ENCODE measurements around the gene CRCP.
"Not testable (repeated sequence)": the region's sequence is repeated elsewhere in the genome, so short reads cannot be mapped to it uniquely, and the experiment has no call there.

The CRCP gene

DNA sequence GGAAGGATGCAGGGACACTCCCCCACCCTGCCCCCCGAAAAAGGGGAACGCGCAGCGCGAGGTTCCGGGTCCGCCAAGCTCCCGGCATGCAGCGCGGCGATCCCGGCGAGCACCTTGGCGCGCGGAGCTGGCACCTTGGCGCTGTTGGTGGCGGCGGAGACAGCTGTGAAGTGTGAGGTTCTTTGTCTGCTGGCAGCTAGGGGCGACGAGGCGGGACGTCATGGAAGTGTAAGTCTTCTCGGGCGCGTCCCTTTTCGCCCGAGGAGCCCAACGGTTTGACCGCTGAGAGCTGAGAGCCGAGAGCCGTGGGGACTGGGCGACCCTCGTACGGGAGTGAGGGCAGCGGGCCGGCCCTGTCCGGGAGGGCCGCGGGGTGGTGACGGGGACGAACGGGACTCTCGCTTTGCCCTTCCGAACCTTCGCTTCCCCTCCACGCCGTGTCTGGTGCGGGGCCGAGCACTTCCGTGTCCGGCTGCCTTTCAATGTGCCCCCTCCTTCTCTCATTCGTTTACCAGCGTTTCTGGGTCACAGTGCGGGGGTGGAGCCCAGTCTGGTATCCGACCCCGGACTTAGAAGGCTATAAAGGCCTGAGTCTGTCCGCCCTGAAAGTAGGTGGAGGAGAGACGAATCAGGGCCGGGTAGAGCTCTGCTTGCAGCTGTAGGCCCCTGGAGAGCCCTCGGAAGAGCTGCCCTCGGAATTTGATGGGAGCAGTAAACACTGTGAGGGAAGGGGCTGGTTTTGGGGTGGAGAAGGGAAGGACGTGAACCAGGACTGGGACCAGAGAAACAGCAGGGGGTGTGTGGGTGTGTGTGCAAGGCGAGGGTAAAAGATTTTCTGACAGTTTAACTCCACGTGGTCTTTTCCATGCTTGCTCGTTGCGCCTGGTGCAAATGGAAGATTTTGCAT lies at the start of gene CRCP:
CRCP (plus strand) TSS at position 105 of the 907 bp plus-strand sequence; CDS start at position 221, 116 bp downstream.
- DNase-seq = peak; percentile 34

DNA sequence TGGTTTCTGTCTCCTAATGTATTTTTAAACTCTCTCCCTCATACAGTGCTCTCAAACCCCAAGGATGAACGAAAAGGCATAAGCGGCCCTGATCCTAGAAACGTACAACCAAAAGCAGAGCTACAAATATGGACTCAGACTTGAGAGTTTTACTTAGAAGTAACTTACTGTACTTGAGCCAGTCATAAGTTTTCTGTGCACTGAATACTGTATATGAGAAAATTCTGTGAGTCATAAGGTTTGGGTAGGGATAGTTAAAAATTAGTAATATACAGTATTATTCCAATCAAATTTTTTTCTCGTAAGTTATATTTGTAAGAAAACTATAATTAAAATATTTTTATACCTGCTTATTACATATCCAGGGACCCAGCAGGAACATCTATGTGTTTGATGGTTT lies 44.9 kb upstream of the CRCP start:
- DNase-seq = no peak

DNA sequence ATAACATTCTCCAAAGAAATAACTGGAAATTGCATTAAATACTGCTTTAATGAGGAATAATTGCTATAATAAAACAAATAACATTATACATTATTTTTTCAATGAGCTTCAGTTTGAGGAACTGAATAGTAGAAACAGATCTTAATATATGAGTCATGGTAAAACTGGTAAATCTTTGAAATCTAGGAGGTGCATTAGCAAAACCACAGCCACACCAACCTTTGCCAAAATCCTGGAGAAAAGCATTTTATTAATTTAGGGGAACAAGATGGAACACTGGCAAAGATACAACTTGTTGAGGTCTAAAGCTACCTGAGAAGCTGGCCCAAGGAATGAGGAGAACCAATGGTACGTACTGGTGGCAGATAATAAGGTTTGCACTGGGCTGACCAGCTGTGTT lies 44.4 kb upstream of the CRCP start:
- no peak for DNase-seq

DNA sequence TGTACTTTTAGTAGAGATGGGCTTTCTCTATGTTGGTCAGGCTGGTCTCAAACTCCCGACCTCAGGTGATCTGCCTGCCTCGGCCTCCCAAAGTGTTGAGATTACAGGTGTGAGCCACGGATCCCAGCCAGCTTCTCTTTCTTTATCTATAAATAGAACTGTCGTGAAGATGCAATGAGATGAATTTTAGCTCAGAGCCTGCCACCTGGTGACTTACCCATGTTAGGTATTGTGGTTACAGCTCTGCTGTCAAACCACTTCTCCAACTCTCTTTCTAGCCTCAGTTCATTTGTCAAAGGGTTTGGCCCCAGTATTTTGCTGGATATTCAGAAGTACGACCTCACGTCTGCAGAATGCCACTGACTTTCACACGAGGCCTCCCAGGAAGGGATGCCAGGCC lies 42.4 kb upstream of the CRCP start:
- not testable (repeated sequence) for DNase-seq

DNA sequence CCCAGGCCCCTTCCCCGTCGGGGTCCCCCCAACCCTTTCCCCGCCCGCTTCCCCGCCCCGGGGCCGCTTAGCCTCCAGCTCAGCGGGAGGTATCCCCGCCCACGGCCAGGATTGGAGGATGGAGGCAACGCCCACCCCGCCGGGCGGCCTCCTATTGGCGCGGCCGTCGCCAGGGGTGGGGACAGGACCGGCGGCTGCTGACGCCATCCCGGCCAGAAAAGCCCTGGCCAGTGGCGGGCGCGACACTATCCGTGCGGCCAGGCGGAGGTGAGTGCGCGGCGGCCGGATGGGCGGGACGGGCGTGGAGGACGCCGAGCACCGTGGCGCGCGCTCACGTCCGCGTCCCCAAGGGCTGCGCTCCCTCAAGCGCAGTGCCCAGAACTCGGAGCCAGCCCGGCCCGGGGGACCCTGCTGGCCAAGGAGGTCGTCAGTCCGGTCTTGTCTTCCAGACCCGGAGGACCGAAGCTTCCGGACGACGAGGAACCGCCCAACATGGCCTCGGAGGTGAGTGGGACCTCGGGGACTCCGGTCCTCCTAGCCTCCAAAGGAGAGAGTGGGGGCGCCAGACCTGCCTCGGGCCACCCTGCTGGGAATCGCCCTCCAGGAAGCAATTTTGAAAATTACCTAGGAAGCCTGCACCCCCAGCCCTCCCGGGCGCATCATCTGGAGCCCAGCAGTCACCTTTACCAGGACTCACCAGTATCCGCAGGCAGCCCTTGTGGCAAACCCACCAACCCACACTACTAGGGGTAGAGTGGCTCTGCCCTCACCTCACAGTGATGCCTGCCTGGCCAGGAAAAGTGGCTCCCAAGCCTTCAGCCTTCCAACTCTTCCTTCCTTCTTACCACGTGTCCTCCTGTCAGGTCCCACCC lies 38.8 kb upstream of the CRCP start, which contains the start of gene ASL:
ASL (plus strand) TSS at position 230 of the 872 bp plus-strand sequence; CDS start at position 493, 263 bp downstream.
- DNase-seq = peak; percentile 73

DNA sequence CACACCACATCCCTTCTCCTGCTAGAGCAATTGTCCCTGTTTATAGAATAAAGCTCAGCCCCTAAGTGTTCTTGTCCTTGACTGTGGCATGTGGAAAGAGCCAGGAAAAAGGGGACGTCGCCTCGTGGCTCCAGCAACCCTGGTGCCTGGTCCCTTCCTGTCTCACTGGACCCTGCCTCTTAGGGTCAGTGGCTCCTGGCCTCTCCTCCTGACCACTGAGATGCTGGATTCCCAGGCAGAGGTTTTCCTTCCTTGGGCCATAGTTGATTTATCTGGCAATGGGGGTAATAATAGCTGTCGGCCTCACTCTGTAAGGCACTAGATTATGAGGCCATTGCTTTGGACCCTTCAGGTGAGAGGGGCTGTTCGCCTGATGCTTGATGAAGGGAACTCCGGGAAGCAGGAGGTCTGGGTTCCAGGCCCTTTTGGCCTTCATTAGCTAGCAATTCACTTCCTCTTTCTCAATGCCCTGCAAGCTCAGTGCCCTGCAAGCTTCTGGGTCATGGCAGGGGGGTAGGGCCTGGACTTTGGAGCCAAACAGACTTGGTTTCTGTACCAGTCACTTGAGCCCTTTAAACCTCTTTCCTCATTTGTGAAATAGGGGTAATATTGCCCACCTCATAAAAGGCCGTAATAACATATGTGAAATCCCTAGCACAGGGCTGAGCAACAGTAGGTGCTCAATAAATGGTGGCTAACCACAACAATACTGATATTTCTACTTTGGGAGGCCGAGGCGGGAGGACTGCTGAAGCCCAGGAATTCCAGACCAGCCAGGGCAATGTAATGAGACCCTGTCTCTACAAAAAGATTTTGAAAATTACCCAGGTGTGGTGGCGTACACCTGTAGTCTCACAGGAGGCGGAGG lies 38.0 kb upstream of the CRCP start:
- DNase-seq = no peak

DNA sequence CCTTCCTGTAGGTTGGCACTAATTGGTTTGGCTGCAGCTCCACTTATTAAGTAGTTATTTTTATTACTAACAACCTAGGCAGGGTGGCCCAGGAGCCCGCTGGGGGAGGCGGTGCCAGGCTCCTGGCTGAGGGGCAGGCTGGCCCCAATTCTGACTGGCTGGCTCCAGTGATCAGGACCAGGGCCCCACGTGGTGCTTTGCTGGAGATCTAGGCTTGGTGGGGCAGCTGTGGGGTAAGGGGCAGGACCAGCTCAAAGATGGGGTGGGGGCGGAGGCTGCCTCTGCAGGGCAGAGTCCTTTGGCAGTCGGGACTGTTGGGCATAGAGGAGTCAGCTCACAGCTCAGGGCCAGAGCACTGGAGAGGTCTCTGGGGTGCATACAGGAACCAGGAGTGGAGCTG lies 36.6 kb upstream of the CRCP start:
- DNase-seq = no peak

DNA sequence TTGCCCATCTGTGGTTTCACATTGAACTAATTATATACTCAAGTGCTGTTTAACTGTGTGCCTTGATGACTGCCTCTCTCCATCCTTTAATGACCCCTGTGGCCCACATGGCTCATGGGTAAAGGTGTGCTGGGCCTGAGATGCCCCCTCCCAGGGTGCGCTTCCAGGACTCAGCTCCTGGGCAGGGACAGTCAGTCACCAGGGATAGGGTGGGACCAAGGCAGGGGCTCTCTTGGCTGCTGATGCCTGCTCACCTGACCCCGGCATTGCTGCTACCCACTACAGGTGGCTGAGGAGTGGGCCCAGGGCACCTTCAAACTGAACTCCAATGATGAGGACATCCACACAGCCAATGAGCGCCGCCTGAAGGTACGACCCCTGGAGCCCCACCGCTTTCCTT lies 32.6 kb upstream of the CRCP start:
- DNase-seq = no peak

DNA sequence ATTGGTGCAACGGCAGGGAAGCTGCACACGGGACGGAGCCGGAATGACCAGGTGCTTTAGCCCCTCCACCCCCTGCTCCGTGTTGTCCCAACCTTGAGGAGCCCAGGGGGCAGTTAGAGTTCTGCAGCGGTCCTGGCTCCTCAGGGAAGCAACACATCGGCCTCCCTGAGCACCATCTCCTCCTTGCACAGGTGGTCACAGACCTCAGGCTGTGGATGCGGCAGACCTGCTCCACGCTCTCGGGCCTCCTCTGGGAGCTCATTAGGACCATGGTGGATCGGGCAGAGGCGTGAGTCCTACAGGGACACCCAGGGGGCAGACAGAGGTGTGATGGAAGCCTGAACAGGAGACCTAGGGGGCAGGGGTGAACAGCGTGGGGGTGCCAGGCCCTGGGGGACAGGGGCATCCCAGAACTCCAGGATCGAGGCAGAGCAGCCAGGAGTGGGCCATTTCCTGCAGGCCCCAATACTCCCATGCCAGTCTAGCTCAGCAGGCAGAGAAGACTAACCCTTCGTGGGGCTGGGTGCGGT lies 31.7 kb upstream of the CRCP start:
- no peak for DNase-seq

DNA sequence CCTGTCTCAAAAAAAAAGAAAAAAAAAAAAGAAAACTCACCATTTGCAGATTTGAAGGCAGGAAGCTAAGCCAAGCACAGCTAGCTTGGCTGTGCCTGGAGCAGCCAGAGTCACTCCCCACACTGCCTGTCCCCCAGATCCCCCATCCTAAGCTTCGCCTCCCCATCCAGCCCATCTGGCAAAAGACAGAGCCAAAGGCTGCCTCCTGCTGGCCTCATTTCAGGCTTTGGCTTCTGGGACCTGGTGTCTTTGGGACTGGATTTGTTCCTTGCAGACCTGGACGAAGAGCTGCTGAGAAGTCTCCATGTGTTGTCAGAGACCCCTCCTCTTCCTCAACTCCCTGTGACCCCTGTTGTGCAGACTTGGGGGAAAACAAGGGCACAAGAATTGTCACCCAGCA lies 31.0 kb upstream of the CRCP start:
- DNase-seq = no peak

DNA sequence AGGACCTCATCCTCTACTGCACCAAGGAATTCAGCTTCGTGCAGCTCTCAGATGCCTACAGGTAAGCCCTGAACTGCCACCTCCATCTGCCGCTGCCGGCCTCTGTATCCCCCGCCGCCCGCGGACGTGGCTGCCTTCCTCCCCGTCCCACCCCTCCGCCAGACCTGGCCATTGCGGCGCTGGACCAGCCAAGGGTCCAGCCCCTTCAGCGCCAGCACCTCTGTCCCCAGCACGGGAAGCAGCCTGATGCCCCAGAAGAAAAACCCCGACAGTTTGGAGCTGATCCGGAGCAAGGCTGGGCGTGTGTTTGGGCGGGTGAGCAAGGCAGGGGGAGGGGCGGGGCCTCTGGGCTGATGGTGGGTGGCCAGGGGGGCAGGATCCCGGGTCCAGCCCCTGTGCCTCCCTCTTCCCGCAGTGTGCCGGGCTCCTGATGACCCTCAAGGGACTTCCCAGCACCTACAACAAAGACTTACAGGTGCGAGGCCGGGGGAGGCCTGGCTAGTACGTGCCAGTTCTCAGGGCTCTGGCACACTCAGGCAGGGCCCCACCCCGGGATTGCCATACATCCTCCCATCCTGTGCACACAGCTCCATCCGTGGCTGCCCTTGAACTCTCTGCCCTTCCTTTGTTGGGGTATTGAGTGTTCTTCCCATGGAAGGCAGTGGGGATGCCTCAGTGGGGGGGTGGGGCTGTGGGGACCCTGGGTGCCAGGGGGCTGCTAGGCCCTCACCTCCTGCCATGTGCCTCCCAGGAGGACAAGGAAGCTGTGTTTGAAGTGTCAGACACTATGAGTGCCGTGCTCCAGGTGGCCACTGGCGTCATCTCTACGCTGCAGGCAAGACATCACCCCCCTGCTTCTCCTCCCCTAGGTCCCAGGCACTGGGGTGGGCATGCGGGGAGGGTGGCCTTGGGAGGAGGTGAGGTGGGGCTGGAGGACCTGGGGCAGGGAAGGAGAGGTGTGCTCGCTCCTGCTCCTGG lies 25.5 kb upstream of the CRCP start:
- DNase-seq = no peak

DNA sequence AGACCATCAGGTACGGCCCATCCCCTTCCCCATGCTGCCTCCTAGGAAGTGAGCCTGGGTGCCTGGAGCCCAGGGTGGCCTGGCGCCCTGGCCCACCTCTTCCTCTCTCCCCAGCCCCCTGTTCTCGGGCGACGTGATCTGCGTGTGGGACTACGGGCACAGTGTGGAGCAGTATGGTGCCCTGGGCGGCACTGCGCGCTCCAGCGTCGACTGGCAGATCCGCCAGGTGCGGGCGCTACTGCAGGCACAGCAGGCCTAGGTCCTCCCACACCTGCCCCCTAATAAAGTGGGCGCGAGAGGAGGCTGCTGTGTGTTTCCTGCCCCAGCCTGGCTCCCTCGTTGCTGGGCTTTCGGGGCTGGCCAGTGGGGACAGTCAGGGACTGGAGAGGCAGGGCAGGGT lies 22.0 kb upstream of the CRCP start:
- no peak for DNase-seq

DNA sequence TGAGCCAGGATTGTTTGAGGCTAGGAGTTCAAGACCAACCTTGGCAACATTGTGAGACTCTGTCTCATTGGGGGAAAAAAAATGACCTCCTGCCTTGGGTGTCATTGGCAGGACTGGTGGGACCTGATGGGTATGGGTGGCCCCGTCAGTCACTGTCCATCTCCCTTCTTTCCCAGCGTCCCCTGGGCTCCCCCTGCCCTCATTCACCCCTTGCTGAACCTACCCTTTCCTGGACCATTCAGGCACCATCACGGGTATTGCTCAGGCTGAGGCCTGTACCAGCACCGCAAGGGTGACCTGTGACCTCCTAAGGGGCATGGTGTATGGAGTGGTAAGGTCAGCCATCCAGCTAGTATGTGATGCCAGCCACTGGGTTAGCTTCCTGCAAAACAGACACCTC lies 19.6 kb upstream of the CRCP start:
- no peak for DNase-seq

DNA sequence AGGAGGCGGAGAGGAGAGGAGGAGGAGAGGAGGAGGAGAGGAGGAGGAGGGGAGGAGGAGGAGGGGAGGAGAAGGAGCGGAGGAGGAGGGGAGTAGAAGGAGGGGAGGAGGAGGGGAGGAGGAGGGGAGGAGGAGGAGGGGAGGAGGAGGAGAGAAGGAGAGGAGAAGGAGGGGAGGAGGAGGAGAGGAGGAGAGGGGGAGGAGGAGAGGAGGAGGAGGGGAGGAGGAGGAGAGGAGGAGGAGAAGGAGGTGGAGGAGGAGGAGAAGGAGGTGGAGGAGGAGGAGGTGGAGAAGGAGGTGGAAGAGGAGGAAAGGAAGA lies 15.5 kb upstream of the CRCP start:
- DNase-seq = no peak

DNA sequence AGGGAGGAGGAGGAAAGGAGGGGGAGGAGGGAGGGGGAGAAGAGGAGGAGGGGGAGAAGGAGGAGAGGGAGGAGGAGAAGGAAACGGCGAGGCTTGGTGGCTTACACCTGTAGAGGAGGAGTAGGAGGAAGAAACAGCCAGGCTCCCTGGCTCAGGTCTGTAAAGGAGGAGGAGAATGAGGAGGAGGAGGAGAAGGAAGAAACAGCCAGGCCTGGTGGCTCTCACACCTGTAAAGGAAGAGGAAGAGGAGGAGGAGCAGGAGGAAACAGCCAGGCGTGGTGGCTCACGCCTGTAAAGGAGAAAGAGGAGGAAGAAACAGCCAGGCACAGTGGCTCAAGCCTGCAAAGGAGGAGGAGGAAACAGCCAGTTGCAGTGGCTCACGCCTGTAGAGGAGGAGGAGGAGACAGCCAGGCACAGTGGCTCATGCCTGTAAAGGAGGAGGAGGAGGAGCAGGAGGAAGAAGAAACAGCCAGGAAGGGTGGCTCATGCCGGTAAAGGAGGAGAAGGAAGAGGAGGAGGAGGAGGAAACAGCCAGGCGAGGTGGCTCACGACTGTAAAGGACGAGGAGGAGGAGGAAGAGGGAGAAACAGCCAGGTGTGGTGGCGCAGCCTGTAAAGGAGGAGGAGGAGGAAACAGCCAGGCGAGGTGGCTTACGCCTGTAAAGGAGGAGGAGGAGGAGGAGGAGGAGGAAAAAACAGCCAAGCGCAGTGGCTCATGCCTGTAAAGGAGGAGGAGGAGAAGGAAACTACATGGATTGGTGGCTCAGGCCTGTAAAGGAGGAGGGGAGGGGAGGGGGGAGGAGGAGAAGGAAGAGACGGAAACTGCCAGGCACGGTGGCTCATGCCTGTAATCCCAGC lies 14.9 kb upstream of the CRCP start:
- DNase-seq = peak; percentile 25

DNA sequence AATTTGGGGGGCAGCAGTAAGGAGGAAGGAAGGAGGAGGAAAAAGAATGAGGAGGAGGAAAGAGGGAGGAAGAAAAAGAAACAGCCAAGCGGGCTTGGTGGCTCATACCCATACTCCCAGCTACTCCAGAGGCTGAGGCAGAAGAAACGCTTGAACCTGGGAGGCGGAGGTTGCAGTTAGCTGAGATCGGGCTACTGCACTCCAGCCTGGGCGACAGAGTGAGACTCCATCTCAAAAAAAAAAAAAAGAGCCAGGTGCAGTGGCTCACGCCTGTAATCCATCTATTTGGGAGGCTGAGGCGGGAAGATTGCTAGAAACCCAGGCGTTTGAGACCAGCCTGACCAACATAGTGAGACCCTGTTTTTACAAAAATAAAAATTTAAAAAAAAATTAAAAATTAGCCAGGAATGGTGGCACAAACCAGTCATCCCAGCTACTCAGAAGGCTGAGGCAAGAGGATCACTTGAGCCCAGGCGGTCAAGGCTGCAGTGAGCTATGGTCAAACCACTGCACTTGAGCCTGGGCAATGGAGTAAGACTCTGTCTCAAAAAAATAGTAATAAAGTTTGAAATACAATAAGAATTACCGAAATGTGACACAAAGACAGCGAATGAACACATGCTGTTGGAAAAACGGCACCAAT lies 14.1 kb upstream of the CRCP start:
- DNase-seq = no peak

DNA sequence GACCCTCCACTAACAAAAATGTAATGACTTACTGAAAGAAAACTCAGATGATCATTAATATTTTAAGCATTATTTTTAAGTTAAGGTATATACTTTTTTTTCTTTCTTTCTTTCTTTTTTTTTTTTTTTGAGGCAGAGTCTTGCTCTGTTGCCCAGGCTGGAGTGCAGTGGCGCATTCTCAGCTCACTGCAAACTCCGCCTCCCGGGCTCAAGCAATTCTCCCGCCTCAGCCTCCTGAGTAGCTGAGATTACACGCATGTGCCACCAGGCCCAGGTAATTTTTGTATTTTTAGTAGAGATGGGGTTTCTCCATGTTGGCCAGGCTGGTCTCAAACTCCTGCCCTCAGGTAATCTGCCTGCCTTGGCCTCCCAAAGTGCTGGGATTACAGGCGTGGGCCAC lies 12.5 kb upstream of the CRCP start:
- not testable (repeated sequence) for DNase-seq

DNA sequence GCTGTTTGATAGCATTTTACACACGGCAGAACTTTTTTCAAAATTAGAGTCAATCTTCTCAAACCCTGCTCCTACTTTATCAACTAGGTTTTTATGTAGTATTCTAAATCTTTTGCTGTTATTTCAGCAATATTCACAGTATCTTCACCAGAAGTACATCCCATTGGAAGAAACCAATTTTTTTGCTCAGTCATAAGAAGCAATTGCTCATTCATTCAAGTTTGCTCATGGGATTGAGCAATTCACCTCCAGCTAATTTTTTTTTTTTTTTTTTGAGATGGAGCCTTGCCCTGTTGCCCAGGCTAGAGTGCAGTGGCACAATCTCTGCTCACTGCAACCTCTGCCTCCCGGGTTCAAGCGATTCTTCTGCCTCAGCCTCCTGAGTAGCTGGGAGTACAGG lies 10.7 kb upstream of the CRCP start:
- not testable (repeated sequence) for DNase-seq

DNA sequence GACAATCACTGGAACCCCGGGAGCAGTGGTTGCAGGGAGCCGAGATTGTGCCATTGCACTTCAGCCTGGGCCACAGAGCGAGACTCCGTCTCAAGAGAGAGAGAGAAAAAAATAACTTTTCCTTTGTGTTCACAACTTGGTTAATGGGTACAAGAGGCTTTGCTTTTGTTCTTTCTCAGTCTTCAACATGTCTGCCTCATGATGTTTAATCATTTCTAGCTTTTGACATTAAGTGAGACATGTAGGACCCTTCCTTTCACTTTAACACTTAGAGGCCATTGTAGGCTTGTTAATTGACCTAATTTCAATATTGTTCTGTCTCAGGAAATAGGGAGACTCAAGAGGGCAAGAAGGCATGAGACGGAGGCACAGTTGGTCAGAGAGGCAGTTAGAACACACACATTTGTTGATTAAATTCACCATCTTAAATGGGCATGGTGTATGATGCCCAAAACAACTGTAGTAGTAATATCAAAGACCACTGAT lies 9.3 kb upstream of the CRCP start:
- no peak for DNase-seq

DNA sequence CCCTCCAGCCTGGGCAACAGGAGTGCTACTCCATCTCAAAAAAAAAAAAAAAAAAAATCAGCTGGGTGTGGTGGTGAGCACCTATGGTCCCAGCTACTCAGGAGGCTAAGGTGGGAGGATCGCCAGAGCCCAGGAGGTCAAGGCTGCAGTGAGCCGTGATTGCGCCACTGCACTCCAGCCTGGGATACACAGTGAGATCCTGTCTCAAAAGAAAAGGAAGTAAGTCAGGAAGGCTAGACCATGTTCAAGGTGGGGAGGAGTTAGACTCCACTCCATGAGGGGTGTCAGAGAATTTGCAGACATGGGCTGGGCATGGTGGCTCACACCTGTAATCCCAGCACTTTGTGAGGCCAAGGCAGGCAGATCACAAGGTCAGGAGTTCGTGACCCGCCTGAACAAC lies 6.2 kb upstream of the CRCP start:
- not testable (repeated sequence) for DNase-seq

Measured in T1000 (cell line).